WTC11 (cell line): Measurements from ENCODE around the gene AMBP. TPM values are rescaled to one million over a fixed set of nuclear protein-coding genes. Genes with fewer than 3 reads are reported as not detected.

Experiments
- ATAC-seq: fragments of 200-7000 bp; cut with Tn5 transposase; 2 replicates; pipeline ENCODE4 v1.10.0; 2021; ENCODE audit warnings: mild to moderate bottlenecking, moderate library complexity
- CTCF ChIA-PET: fragments of 300-600 bp; sonication (Branson Sonifier 250); formaldehyde crosslinking; loops from one replicate; lab custom pipeline; 2021; ENCODE audit warnings: antibody characterized with exemption; lab: Charles Lee
- POLR2A ChIA-PET: fragments of 350-600 bp; sonication (Branson Sonifier 250); formaldehyde crosslinking; loops from one replicate; lab custom pipeline; 2021; ENCODE audit warnings: antibody characterized with exemption; lab: Charles Lee
- DNase-seq: peaks from one replicate; pipeline ENCODE4 v3.0.0; 2021; ENCODE audit warnings: low spot score
- H3K27ac Mint-ChIP-seq: 2 replicates; pipeline ENCODE4 v1.8.0; 2021; ENCODE audit warnings: mixed read lengths
- H3K27me3 Mint-ChIP-seq: 2 replicates; pipeline ENCODE4 v1.8.0; 2021; ENCODE audit warnings: low read depth, mild to moderate bottlenecking, moderate library complexity, mixed read lengths
- H3K36me3 Mint-ChIP-seq: 2 replicates; pipeline ENCODE4 v1.8.0; 2021; ENCODE audit warnings: mixed read lengths
- H3K4me1 Mint-ChIP-seq: 2 replicates; pipeline ENCODE4 v1.8.0; 2022; ENCODE audit warnings: mixed read lengths
- H3K4me3 Mint-ChIP-seq: 2 replicates; pipeline ENCODE4 v1.8.0; 2021; ENCODE audit warnings: mild to moderate bottlenecking, moderate library complexity, mixed read lengths
- H3K9me3 Mint-ChIP-seq: 2 replicates; pipeline ENCODE4 v1.8.0; 2021; ENCODE audit warnings: mixed read lengths
- ATF1 ChIP-seq: sonication (generic); formaldehyde crosslinking; IDR thresholded peaks from 2 replicates; pipeline ENCODE4 v1.8.1; 2023; ENCODE audit warnings: mild to moderate bottlenecking, moderate library complexity, missing genetic modification reagents
- CTCF ChIP-seq: fragments of 200-600 bp; IDR thresholded peaks from 2 replicates; pipeline ENCODE4 v1.8.0; 2022; ENCODE audit warnings: antibody characterized with exemption
- ESRRA ChIP-seq: sonication (generic); formaldehyde crosslinking; IDR thresholded peaks from 2 replicates; pipeline ENCODE4 v1.8.1; 2022; ENCODE audit warnings: mild to moderate bottlenecking, missing genetic modification reagents, borderline replicate concordance
- FOXJ3 ChIP-seq: sonication (generic); formaldehyde crosslinking; IDR thresholded peaks from 2 replicates; pipeline ENCODE4 v1.9.0; 2021; ENCODE audit warnings: missing genetic modification reagents, mild to moderate bottlenecking, borderline replicate concordance
- IRF2 ChIP-seq: sonication (generic); formaldehyde crosslinking; IDR thresholded peaks from 2 replicates; pipeline ENCODE4 v1.8.0; 2022; ENCODE audit warnings: low read depth, missing genetic modification reagents, borderline replicate concordance
- MXD4 ChIP-seq: fragments of 250-450 bp; sonication (Bioruptor Pico); IDR thresholded peaks from 2 replicates; pipeline ENCODE4 v1.8.0; 2021; ENCODE audit warnings: mild to moderate bottlenecking, moderate library complexity, borderline replicate concordance
- NFATC4 ChIP-seq: fragments of 250-450 bp; sonication (Bioruptor Pico); IDR thresholded peaks from 2 replicates; pipeline ENCODE4 v1.9.0; 2021; ENCODE audit warnings: mild to moderate bottlenecking
- NR1H2 ChIP-seq: sonication (generic); formaldehyde crosslinking; IDR thresholded peaks from 2 replicates; pipeline ENCODE4 v1.9.0; 2021; ENCODE audit warnings: mild to moderate bottlenecking, moderate library complexity, missing genetic modification reagents
- SMAD4 ChIP-seq: sonication (generic); formaldehyde crosslinking; IDR thresholded peaks from 2 replicates; pipeline ENCODE4 v1.8.0; 2022; ENCODE audit warnings: mild to moderate bottlenecking, missing genetic modification reagents
- SP1 ChIP-seq: sonication (generic); formaldehyde crosslinking; conservative IDR thresholded peaks from 2 replicates; pipeline ENCODE4 v1.8.1; 2022; ENCODE audit warnings: missing genetic modification reagents
- TEAD4 ChIP-seq: sonication (generic); formaldehyde crosslinking; IDR thresholded peaks from 2 replicates; pipeline ENCODE4 v1.8.0; 2022; ENCODE audit warnings: mild to moderate bottlenecking, missing genetic modification reagents
- ZBTB43 ChIP-seq: sonication (generic); formaldehyde crosslinking; IDR thresholded peaks from 2 replicates; pipeline ENCODE4 v1.8.1; 2023; ENCODE audit warnings: mild to moderate bottlenecking, missing genetic modification reagents
- ZNF263 ChIP-seq: sonication (generic); formaldehyde crosslinking; IDR thresholded peaks from 2 replicates; pipeline ENCODE4 v1.8.1; 2022; ENCODE audit warnings: low read depth, mild to moderate bottlenecking, moderate library complexity, missing genetic modification reagents
- ZNF396 ChIP-seq: fragments of 250-450 bp; sonication (Bioruptor Pico); IDR thresholded peaks from 2 replicates; pipeline ENCODE4 v1.8.0; 2021; ENCODE audit warnings: mild to moderate bottlenecking, moderate library complexity, borderline replicate concordance
- ZNF416 ChIP-seq: fragments of 250-450 bp; sonication (Bioruptor Pico); IDR thresholded peaks from 2 replicates; pipeline ENCODE4 v1.9.0; 2021; ENCODE audit warnings: mild to moderate bottlenecking, inconsistent platforms
- ZNF671 ChIP-seq: fragments of 250-450 bp; sonication (Bioruptor Pico); IDR thresholded peaks from 2 replicates; pipeline ENCODE4 v1.8.0; 2021; ENCODE audit warnings: mild to moderate bottlenecking
- total RNA-seq: library from RNA; stranded (reverse); gene quantifications from 3 replicates; pipeline ENCODE4 v1.2.3, GENCODE V29; 2021
- TF ChIP-seq, protein P1 (sequence below): sonication (generic); formaldehyde crosslinking; IDR thresholded peaks from 2 replicates; pipeline ENCODE4 v1.8.0; 2022; ENCODE audit warnings: mild to moderate bottlenecking, missing genetic modification reagents
- TF ChIP-seq, protein P2 (sequence below): sonication (generic); formaldehyde crosslinking; conservative IDR thresholded peaks from 2 replicates; pipeline ENCODE4 v1.8.1; 2023; ENCODE audit warnings: mild to moderate bottlenecking, low read depth, missing genetic modification reagents, moderate library complexity
- TF ChIP-seq, protein P3 (sequence below): sonication (generic); formaldehyde crosslinking; IDR thresholded peaks from 2 replicates; pipeline ENCODE4 v1.8.1; 2022; ENCODE audit warnings: mild to moderate bottlenecking, missing genetic modification reagents, moderate library complexity, borderline replicate concordance
- TF ChIP-seq, protein P4 (sequence below): sonication (generic); formaldehyde crosslinking; IDR thresholded peaks from 2 replicates; pipeline ENCODE4 v1.8.0; 2022; ENCODE audit warnings: mild to moderate bottlenecking, missing genetic modification reagents

AMBP gene
- total RNA-seq, 1 experiment from 2014 or later = 3.3 TPM

- no peak for ATAC-seq
- no peaks in the 10 kb centered on the region for H3K27me3 Mint-ChIP-seq
- H3K4me3 Mint-ChIP-seq = no peak overlapping the region
- no peak overlapping the region for H3K27ac Mint-ChIP-seq
- H3K36me3 Mint-ChIP-seq = peaks cover 28% of the 10 kb centered on the region
- POLR2A ChIA-PET = no interaction called here
- H3K9me3 Mint-ChIP-seq = peaks cover 11% of the 10 kb centered on the region
- TF ChIP-seq NFATC4 (CRISPR knock-in tag) = no peak
- TF ChIP-seq, protein P1, sequence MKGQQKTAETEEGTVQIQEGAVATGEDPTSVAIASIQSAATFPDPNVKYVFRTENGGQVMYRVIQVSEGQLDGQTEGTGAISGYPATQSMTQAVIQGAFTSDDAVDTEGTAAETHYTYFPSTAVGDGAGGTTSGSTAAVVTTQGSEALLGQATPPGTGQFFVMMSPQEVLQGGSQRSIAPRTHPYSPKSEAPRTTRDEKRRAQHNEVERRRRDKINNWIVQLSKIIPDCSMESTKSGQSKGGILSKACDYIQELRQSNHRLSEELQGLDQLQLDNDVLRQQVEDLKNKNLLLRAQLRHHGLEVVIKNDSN (CRISPR knock-in tag) = no peak
- no peak for TF ChIP-seq ZNF396 (CRISPR knock-in tag)
- no peak for TF ChIP-seq TEAD4 (CRISPR knock-in tag)
- TF ChIP-seq, protein P2, sequence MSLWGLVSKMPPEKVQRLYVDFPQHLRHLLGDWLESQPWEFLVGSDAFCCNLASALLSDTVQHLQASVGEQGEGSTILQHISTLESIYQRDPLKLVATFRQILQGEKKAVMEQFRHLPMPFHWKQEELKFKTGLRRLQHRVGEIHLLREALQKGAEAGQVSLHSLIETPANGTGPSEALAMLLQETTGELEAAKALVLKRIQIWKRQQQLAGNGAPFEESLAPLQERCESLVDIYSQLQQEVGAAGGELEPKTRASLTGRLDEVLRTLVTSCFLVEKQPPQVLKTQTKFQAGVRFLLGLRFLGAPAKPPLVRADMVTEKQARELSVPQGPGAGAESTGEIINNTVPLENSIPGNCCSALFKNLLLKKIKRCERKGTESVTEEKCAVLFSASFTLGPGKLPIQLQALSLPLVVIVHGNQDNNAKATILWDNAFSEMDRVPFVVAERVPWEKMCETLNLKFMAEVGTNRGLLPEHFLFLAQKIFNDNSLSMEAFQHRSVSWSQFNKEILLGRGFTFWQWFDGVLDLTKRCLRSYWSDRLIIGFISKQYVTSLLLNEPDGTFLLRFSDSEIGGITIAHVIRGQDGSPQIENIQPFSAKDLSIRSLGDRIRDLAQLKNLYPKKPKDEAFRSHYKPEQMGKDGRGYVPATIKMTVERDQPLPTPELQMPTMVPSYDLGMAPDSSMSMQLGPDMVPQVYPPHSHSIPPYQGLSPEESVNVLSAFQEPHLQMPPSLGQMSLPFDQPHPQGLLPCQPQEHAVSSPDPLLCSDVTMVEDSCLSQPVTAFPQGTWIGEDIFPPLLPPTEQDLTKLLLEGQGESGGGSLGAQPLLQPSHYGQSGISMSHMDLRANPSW = no peak
- TF ChIP-seq SMAD4 (CRISPR knock-in tag) = no peak
- TF ChIP-seq SP1 = no peak
- no peak for TF ChIP-seq ZNF416
- no peak for TF ChIP-seq ZNF263 (CRISPR knock-in tag)
- TF ChIP-seq, protein P3, sequence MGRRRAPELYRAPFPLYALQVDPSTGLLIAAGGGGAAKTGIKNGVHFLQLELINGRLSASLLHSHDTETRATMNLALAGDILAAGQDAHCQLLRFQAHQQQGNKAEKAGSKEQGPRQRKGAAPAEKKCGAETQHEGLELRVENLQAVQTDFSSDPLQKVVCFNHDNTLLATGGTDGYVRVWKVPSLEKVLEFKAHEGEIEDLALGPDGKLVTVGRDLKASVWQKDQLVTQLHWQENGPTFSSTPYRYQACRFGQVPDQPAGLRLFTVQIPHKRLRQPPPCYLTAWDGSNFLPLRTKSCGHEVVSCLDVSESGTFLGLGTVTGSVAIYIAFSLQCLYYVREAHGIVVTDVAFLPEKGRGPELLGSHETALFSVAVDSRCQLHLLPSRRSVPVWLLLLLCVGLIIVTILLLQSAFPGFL (CRISPR knock-in tag) = no peak
- TF ChIP-seq ATF1 (CRISPR knock-in tag) = no peak
- TF ChIP-seq, protein P4, sequence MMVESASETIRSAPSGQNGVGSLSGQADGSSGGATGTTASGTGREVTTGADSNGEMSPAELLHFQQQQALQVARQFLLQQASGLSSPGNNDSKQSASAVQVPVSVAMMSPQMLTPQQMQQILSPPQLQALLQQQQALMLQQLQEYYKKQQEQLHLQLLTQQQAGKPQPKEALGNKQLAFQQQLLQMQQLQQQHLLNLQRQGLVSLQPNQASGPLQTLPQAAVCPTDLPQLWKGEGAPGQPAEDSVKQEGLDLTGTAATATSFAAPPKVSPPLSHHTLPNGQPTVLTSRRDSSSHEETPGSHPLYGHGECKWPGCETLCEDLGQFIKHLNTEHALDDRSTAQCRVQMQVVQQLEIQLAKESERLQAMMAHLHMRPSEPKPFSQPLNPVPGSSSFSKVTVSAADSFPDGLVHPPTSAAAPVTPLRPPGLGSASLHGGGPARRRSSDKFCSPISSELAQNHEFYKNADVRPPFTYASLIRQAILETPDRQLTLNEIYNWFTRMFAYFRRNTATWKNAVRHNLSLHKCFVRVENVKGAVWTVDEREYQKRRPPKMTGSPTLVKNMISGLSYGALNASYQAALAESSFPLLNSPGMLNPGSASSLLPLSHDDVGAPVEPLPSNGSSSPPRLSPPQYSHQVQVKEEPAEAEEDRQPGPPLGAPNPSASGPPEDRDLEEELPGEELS (CRISPR knock-in tag) = no peak
- no peak for TF ChIP-seq NR1H2 (CRISPR knock-in tag)
- no peak for TF ChIP-seq ZBTB43 (CRISPR knock-in tag)
- TF ChIP-seq ZNF671 = no peak
- no peak for TF ChIP-seq FOXJ3 (CRISPR knock-in tag)
- TF ChIP-seq CTCF = no peak
- TF ChIP-seq IRF2 = no peak
- no peak for TF ChIP-seq MXD4 (CRISPR knock-in tag)
- TF ChIP-seq ESRRA (CRISPR knock-in tag) = no peak
- no peak for DNase-seq
- CTCF ChIA-PET = no interaction called here
- H3K4me1 Mint-ChIP-seq = peaks cover 13% of the 10 kb centered on the region
Observed at GRCh38 chr9:114015607-114016006, 62.5 kb downstream of the AMBP start.
